GM12864 (cell line): ENCODE measurements around the gene ANKLE1.

Experiments used
- DNase-seq: peaks from one replicate; pipeline ENCODE4 v3.0.0-alpha.2; 2011; ENCODE audit warnings: low read depth
- H3K4me3 ChIP-seq: 2 replicates; pipeline ENCODE4 v1.5.1; 2011; ENCODE audit warnings: mild to moderate bottlenecking, low read depth, low read length, control low read depth
- CTCF ChIP-seq: IDR thresholded peaks from 2 replicates; pipeline ENCODE4 v1.5.1; 2011; ENCODE audit warnings: low read depth, mild to moderate bottlenecking, moderate library complexity, low read length, control low read depth, inconsistent platforms; ENCODE audit errors: missing control alignments

Gene ANKLE1

DNA sequence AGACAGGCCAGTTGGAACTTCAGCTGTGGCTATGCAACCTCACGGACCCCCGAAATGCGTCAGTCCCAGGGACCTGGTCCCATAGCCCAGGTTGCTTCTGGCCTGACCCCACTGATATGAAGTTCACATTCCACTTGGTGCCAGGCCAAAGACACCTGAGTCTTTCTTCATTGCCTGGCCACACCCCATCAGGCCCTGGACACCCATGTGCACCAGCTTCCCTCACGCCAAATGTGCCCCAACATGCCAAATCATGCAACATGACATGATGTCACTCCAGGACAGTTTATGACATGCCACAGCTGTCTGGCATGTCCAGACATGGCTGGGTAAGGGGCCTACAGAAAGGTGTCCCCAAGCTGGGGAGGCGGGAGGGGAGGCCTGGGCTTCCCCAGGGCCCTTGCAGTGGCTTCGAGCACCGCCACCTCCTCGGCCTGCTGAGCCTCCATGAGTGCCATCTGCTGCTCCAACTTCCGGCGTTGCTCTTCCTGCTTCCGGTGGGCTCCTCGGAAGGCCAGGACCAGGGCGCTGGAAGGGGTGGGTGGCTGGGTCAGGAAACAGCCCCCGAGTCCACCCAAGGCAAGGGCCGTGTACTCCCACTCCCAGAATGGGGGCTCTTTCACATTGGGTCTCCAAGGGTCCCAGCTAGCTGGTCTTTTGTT is 31.7 kb upstream of the ANKLE1 start:
- DNase-seq: no peak
- no peak for TF ChIP-seq CTCF

DNA sequence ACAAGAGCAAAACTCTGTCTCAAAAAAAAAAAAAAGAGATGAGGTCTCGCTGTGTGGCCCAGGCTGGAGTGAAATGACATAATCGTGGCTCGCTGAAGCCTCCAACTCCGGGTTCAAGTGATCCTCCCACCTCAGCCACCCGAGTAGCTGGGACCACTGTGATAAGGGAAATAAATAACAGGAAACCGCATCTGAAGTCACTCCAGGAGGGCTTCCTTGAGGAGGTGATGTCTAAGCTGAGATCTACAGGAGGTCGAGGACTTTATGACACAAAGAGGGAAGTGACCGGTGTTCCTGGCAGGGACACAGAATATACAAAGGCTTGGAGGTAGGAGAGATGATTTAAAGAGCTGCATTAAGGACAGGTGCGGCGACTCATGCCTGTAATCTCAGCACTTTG is 27.1 kb upstream of the ANKLE1 start:
- no peak for TF ChIP-seq CTCF
- H3K4me3 ChIP-seq: no peak overlapping the region
- DNase-seq: no peak

More for the DNA sequence above, 31.7 kb upstream of the ANKLE1 start:
- no peak overlapping the region for H3K4me3 ChIP-seq

DNA sequence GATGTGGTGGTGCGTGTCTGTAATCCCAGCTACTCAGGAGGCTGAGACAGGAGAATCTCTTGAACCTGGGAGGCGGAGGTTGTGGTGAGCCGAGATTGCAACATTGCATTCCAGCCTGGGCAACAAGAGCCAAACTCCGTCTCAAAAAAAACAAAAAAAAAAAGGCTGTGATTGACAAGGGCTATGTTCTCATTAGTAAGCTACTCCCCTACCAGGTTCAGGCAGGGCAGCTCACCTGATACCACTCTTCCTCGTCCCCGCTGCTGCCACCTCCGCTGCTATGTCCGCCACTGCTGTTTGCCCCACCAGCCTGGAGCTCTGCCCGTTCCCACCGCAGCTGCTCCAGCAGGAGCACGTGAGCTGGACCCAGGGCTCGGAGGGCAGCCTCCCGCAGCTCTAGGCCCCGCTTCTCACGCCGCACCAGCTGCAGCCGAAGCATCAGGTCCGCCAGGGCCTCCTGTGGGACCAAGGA is 26.5 kb upstream of the ANKLE1 start:
- no peak for TF ChIP-seq CTCF
- H3K4me3 ChIP-seq: no peak overlapping the region
- no peak for DNase-seq

DNA sequence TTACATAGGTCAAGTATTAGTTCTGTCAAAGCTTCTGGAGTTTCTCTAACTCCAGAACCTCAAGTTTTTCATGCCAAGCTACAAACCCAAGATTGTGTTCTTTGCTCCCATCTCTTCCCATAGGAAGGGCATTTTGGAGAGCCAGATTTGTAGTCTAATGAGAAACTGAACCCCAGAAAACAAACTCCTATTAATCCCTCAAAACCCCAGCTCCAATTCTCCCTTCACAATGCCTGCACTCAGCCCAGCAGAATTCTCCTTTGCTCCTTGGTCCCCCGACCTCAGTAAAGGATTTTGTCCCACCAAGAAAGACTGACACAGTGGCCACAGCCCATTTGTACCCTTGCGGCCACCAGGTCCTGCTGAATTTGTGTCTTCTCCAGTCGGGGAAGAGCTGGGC is 25.6 kb upstream of the ANKLE1 start:
- DNase-seq: no peak
- no peak overlapping the region for H3K4me3 ChIP-seq
- TF ChIP-seq CTCF: no peak

- no peak for DNase-seq
- H3K4me3 ChIP-seq: no peak overlapping the region
- no peak for TF ChIP-seq CTCF
These were observed 22.5 kb upstream of the ANKLE1 start for GRCh38 chr19:17259118-17259780.

- no peak for DNase-seq
- no peak overlapping the region for H3K4me3 ChIP-seq
- no peak for TF ChIP-seq CTCF
These were observed 21.8 kb upstream of the ANKLE1 start for GRCh38 chr19:17259934-17260333.
